B cell (primary cell): ENCODE data around the gene ATP11A. TPM values are rescaled to one million over a fixed set of nuclear protein-coding genes. Genes with fewer than 3 reads are reported as not detected.

ENCODE experiments used
- ATAC-seq: fragments of 200-7000 bp; cut with Tn5 transposase; one replicate; pipeline ENCODE4 v1.10.0; 2021; ENCODE audit warnings: low read depth, mild to moderate bottlenecking, moderate number of reproducible peaks, moderate library complexity
- CTCF ChIA-PET: fragments of 350-600 bp; sonication (Branson Sonifier 250); formaldehyde crosslinking; loops from one replicate; lab custom pipeline; 2021; ENCODE audit warnings: antibody characterized with exemption, inconsistent platforms; lab: Charles Lee
- POLR2A ChIA-PET: fragments of 350-600 bp; sonication (Branson Sonifier 250); formaldehyde crosslinking; loops from one replicate; lab custom pipeline; 2021; ENCODE audit warnings: antibody characterized with exemption; lab: Charles Lee
- DNase-seq: peaks from one replicate; pipeline ENCODE4 v3.0.0; 2013
- H2AFZ ChIP-seq: 2 replicates; pipeline ENCODE4 v1.6.1; 2012; ENCODE audit warnings: mild to moderate bottlenecking, low read depth, low read length; ENCODE audit not compliant: insufficient read depth, poor library complexity, severe bottlenecking
- H3K27ac ChIP-seq, 2 donors: 1 replicate in 1 of 2; 2 replicates in 1 of 2; pipeline ENCODE4 v1.5.1; 2012 to 2013; ENCODE audit warnings: low read length in 2 of 2, mild to moderate bottlenecking in 2 of 2, moderate library complexity in 1 of 2
- H3K27me3 ChIP-seq, 4 experiments: fragments of 200-600 bp in 1 of 4; sonication (generic) in 1 of 4; replicated peaks in 1 of 4; 1 replicate in 2 of 4; 2 replicates in 2 of 4; pipeline versions ENCODE4 v1.6.1 to v1.7.0; 2013 to 2016; ENCODE audit warnings: low read length in 3 of 4, mild to moderate bottlenecking in 2 of 4, mixed read lengths in 1 of 4, moderate library complexity in 1 of 4; ENCODE audit not compliant: insufficient read depth in 4 of 4, control insufficient read depth in 3 of 4; ENCODE audit errors: control extremely low read depth in 1 of 4
- H3K36me3 ChIP-seq, 2 experiments: replicated peaks in 1 of 2; 1 replicate in 1 of 2; 2 replicates in 1 of 2; pipeline versions ENCODE4 v1.6.1 to v1.7.1; 2013; ENCODE audit warnings: low read length in 1 of 2; ENCODE audit not compliant: insufficient read depth in 2 of 2, control insufficient read depth in 1 of 2; ENCODE audit errors: control extremely low read depth in 1 of 2, extremely low read depth in 1 of 2
- H3K4me1 ChIP-seq, 2 donors: fragments of 200-600 bp in 1 of 2; sonication (generic) in 1 of 2; 1 replicate in 1 of 2; 2 replicates in 1 of 2; pipeline versions ENCODE4 v1.5.1 to v1.6.1; 2013 to 2017; ENCODE audit warnings: low read length in 2 of 2; ENCODE audit not compliant: control insufficient read depth in 2 of 2, insufficient read depth in 2 of 2
- H3K4me2 ChIP-seq: replicated peaks from 2 replicates; pipeline ENCODE3; 2012; ENCODE audit warnings: mild to moderate bottlenecking, low read depth, low read length; ENCODE audit not compliant: poor library complexity, severe bottlenecking
- H3K4me3 ChIP-seq, 5 experiments: fragments of 200-600 bp in 1 of 5; sonication (generic) in 1 of 5; 1 replicate in 3 of 5; 2 replicates in 2 of 5; pipeline versions ENCODE4 v1.5.1 to v1.7.0; 2011 to 2016; ENCODE audit warnings: low read length in 4 of 5, mild to moderate bottlenecking in 4 of 5, low read depth in 2 of 5, control low read depth in 1 of 5, moderate library complexity in 1 of 5; ENCODE audit not compliant: insufficient read depth in 1 of 5; ENCODE audit errors: control extremely low read depth in 1 of 5, extremely low read depth in 1 of 5
- H3K79me2 ChIP-seq: fragments of 200-600 bp; sonication (generic); one replicate; pipeline ENCODE4 v1.6.0; 2016; ENCODE audit warnings: low read length; ENCODE audit not compliant: control insufficient read depth, insufficient read depth
- H3K9ac ChIP-seq: fragments of 200-600 bp; sonication (generic); 2 replicates; pipeline ENCODE4 v1.6.1; 2017; ENCODE audit warnings: mild to moderate bottlenecking, low read length, moderate library complexity
- H3K9me3 ChIP-seq, 3 donors: one replicate each; pipeline versions ENCODE4 v1.6.1 to v1.7.1; 2013; ENCODE audit warnings: low read length in 2 of 3; ENCODE audit not compliant: control insufficient read depth in 2 of 3, insufficient read depth in 1 of 3; ENCODE audit errors: control extremely low read depth in 1 of 3
- H4K20me1 ChIP-seq: 2 replicates; pipeline ENCODE4 v1.6.0; 2012; ENCODE audit warnings: mild to moderate bottlenecking, low read length; ENCODE audit not compliant: insufficient read depth, control insufficient read depth, poor library complexity, severe bottlenecking
- H3K27ac Mint-ChIP-seq: one replicate; pipeline ENCODE4 v1.8.0; 2021; ENCODE audit warnings: mixed read lengths
- H3K27me3 Mint-ChIP-seq: one replicate; pipeline ENCODE4 v1.8.0; 2021; ENCODE audit warnings: mixed read lengths
- H3K4me1 Mint-ChIP-seq: one replicate; pipeline ENCODE4 v1.8.0; 2021; ENCODE audit warnings: mixed read lengths
- H3K4me3 Mint-ChIP-seq: one replicate; pipeline ENCODE4 v1.8.0; 2021; ENCODE audit warnings: mixed read lengths
- H3K9me3 Mint-ChIP-seq: one replicate; pipeline ENCODE4 v1.8.0; 2022; ENCODE audit warnings: mixed read lengths; ENCODE audit not compliant: insufficient read depth
- CTCF ChIP-seq: fragments of 200-600 bp; IDR thresholded peaks from one replicate; pipeline ENCODE4 v1.8.0; 2022; ENCODE audit warnings: antibody characterized with exemption, mild to moderate bottlenecking
- EZH2 ChIP-seq: IDR thresholded peaks from 2 replicates; pipeline ENCODE4 v1.6.1; 2012; ENCODE audit warnings: borderline replicate concordance, low read depth, mild to moderate bottlenecking, moderate library complexity, low read length; ENCODE audit not compliant: insufficient read depth, poor library complexity, severe bottlenecking
- WGBS: methylation state at CpG from one replicate; pipeline ENCODE4 v1.1.5; 2013; ENCODE audit warnings: missing lambda C conversion rate; ENCODE audit not compliant: insufficient coverage; 5-methylcytosine and 5-hydroxymethylcytosine counted together
- intact Hi-C: fragments of 100-400 bp; cut with micrococcal nuclease; formaldehyde crosslinking; loops from one replicate; pipeline ENCODE4 v1.10.0; 2022
- polyA plus RNA-seq: library from polyadenylated mRNA; depleted of rRNA; stranded (reverse); fragments of >200 nt; gene quantifications from 2 replicates; pipeline ENCODE4 v1.2.3, GENCODE V29; 2012
- total RNA-seq, 2 donors: library from RNA; stranded (reverse); fragments of 120-200 nt in 1 of 2; gene quantifications; 1 replicate in 1 of 2; 2 replicates in 1 of 2; pipeline versions ENCODE4 v1.2.3 to v1.2.4, GENCODE V29; 2013 to 2022

Gene ATP11A
- total and polyA plus RNA-seq, 2 donors (not counting 1 experiment from before 2014, with no cell fraction given): 36.9 to 60.3 TPM

- Histone ChIP-seq H3K36me3 (no peaks in the 10 kb centered on the region), H3K79me2 (peaks cover 8% of the 10 kb centered on the region), H3K27me3 (no peaks in the 10 kb centered on the region), H4K20me1 (no peaks in the 10 kb centered on the region), H3K4me1 (peaks cover 0 to 8% of the 10 kb centered on the region in 2 donors), H2AFZ (no peak overlapping the region), H3K27ac (no peak overlapping the region), H3K4me2 (no peak overlapping the region), H3K9ac (no peak overlapping the region), H3K4me3 (no peak overlapping the region), H3K9me3 (no peaks in the 10 kb centered on the region)
- ChIA-PET CTCF (no interaction called here), POLR2A (no interaction called here)
- intact Hi-C loops: no loop called here
- TF ChIP-seq CTCF (no peak), EZH2 (no peak)
- ATAC-seq: no peak
- DNase-seq: no peak
- no peak overlapping the region for H3K4me3 Mint-ChIP-seq
- no peaks in the 10 kb centered on the region for H3K9me3 Mint-ChIP-seq
- H3K4me1 Mint-ChIP-seq: peaks cover 8% of the 10 kb centered on the region
- WGBS: 97% methylated on average over 32 of the region's 34 CpGs
- no peaks in the 10 kb centered on the region for H3K27me3 Mint-ChIP-seq
- no peak overlapping the region for H3K27ac Mint-ChIP-seq
These were observed 38.7 kb downstream of the ATP11A start for GRCh38 chr13:112728375-112729126.

DNA sequence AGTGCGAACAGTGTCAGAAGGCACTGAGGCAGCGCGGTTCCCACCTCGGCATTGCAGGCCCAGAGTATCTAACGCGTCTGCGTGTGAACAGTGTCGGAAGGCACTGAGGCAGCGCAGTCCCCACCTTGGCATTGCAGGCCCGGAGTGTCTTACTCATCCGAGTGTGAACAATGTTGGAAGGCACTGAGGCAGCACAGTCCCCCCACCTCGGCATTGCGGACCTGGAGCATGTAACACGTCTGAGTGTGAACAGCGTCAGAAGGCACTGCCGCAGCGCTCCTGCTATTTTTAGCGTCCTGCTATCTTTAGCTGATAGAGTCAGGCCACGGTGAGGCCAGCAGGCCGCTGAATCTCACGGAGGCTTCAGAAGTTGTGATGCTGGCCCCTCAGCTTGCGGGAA, 39.6 kb downstream of the ATP11A start:
- no peak overlapping the region for H3K27ac ChIP-seq
- peaks cover 0 to 8% of the 10 kb centered on the region in 2 donors for H3K4me1 ChIP-seq
- CTCF ChIA-PET: no interaction called here
- no peaks in the 10 kb centered on the region for H3K9me3 ChIP-seq
- H3K9me3 Mint-ChIP-seq: no peaks in the 10 kb centered on the region
- H3K9ac ChIP-seq: no peak overlapping the region
- POLR2A ChIA-PET: no interaction called here
- H3K27me3 Mint-ChIP-seq: no peaks in the 10 kb centered on the region
- intact Hi-C loops: no loop called here
- peaks cover 8% of the 10 kb centered on the region for H3K4me1 Mint-ChIP-seq
- no peak overlapping the region for H2AFZ ChIP-seq
- H3K4me3 Mint-ChIP-seq: no peak overlapping the region
- H3K79me2 ChIP-seq: peaks cover 8% of the 10 kb centered on the region
- H3K4me2 ChIP-seq: no peak overlapping the region
- H4K20me1 ChIP-seq: no peaks in the 10 kb centered on the region
- no peaks in the 10 kb centered on the region for H3K36me3 ChIP-seq
- no peak overlapping the region for H3K27ac Mint-ChIP-seq
- no peak overlapping the region for H3K4me3 ChIP-seq
- WGBS: 97% methylated on average over 22 of the region's 22 CpGs
- no peak for TF ChIP-seq CTCF
- no peak for TF ChIP-seq EZH2
- DNase-seq: no peak
- no peak for ATAC-seq
- no peaks in the 10 kb centered on the region for H3K27me3 ChIP-seq
